Omental fat pad (tissue), 4 donors: Measurements from ENCODE around the gene FAM24B. TPM values are rescaled to one million over a fixed set of nuclear protein-coding genes. Genes with fewer than 3 reads are reported as not detected.

Source experiments
- ATAC-seq: fragments of 150-250 bp; one replicate; pipeline ENCODE4 v1.9.1; 2016; ENCODE audit warnings: mild to moderate bottlenecking, moderate library complexity; ENCODE audit not compliant: low FRiP score
- DNase-seq: peaks from one replicate; pipeline ENCODE4 v3.0.0-alpha.2; 2019; ENCODE audit warnings: low spot score
- total RNA-seq, 4 donors: library from RNA; depleted of rRNA; stranded (reverse); fragments of >200 nt; gene quantifications; one replicate each; pipeline ENCODE4 v1.1.0, GENCODE V29; 2016
- TF ChIP-seq, protein P1 (sequence below), 3 donors: fragments of 450-650 bp; IDR thresholded peaks; one replicate each; pipeline ENCODE4 v1.5.1; 2016 to 2017; ENCODE audit warnings: antibody characterized with exemption in 3 of 3, mild to moderate bottlenecking in 3 of 3, moderate library complexity in 2 of 3

Gene FAM24B
- total RNA-seq, 4 donors from 2014 or later: 1.0 to 4.4 (median 3.2) TPM

GRCh38 chr10:122855745-122856144 is 23.6 kb downstream of the FAM24B start:
- no peak for DNase-seq
- no peak for ATAC-seq
- TF ChIP-seq, protein P1, sequence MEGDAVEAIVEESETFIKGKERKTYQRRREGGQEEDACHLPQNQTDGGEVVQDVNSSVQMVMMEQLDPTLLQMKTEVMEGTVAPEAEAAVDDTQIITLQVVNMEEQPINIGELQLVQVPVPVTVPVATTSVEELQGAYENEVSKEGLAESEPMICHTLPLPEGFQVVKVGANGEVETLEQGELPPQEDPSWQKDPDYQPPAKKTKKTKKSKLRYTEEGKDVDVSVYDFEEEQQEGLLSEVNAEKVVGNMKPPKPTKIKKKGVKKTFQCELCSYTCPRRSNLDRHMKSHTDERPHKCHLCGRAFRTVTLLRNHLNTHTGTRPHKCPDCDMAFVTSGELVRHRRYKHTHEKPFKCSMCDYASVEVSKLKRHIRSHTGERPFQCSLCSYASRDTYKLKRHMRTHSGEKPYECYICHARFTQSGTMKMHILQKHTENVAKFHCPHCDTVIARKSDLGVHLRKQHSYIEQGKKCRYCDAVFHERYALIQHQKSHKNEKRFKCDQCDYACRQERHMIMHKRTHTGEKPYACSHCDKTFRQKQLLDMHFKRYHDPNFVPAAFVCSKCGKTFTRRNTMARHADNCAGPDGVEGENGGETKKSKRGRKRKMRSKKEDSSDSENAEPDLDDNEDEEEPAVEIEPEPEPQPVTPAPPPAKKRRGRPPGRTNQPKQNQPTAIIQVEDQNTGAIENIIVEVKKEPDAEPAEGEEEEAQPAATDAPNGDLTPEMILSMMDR (IDR thresholded peaks at IDR 0.05): no peak

GRCh38 chr10:122854648-122855047 is 24.7 kb downstream of the FAM24B start:
- TF ChIP-seq, protein P1 (IDR thresholded peaks at IDR 0.05): no peak
- ATAC-seq: no peak
- no peak for DNase-seq

DNA sequence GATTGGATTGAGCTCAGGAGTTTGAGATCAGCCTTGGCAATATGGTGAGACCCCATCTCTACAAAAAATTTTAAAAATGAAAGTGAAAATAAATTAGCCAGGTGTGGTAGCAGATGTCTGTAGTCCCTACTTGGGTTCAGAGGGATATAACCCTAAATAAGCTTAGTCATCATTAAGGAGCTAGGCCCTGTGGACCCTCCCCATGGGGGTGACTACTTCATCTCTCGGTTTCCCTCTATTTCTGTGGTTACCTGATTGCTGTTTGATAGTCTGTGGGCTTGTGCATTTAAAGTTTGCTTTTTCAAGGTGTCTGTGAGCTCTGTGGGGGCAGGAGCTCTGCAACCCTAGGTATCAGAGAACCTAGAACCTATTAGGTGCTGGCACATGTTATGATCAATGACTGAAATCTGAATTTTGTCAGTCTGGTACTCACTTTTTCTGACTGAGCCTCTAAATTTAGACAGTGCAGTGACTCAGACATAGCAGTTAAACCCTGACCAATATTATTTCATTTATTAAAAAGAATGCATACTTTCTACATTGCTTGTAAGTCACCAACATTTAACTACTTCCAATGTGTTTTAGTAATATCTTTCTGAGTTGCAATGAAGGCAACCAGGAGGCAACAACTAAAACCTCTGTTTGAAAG is 25.6 kb downstream of the FAM24B start:
- TF ChIP-seq, protein P1 (IDR thresholded peaks at IDR 0.05): no peak
- ATAC-seq (no peak), DNase-seq (no peak)

GRCh38 chr10:122852261-122852660 is 27.1 kb downstream of the FAM24B start:
- ATAC-seq (no peak), DNase-seq (no peak)
- TF ChIP-seq, protein P1 (IDR thresholded peaks at IDR 0.05): no peak

DNA sequence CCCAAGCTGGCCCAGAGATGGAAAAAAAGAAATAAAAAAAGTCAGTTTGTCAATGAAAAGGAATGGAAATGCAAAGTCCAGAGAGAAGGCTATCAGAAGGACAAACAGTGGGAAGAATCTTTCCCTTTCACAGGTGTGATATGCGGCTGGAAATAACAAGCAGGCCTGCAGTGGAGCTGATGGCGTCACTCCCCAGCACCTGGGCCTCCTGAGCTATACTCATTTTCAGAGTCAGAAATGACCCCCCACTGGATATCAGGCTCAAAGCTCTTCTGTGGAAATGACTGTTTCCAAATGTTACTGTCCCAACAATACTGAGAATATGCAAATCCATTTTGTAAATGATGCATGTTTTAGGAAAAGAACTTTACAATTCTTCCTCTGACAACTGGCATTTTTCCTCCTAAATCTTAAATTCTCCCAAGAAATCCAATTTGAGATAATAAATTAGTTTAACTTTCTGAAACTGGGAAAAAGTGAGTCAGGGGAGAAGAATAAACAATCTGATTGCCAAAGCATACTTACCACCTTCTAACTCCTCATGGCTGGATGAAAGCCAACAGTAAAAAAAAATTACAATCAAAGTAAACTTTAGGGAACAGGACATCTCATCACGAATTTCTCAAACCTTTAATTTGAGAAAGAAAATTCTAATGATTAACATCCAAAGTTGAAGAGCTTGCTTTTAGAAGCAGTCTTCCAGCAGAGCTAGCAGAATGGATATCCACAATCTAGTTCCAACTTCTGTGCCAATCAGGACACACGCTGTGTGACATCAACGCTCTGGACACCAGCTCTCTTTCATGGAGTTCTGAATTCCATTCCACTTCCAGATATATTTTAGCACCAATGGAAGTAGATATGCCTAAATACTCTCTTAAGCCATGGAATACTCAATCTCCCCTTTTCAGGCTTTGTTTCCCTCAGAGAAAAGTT is 28.4 kb downstream of the FAM24B start:
- no peak for ATAC-seq
- no peak for DNase-seq
- TF ChIP-seq, protein P1 (IDR thresholded peaks at IDR 0.05): no peak

DNA sequence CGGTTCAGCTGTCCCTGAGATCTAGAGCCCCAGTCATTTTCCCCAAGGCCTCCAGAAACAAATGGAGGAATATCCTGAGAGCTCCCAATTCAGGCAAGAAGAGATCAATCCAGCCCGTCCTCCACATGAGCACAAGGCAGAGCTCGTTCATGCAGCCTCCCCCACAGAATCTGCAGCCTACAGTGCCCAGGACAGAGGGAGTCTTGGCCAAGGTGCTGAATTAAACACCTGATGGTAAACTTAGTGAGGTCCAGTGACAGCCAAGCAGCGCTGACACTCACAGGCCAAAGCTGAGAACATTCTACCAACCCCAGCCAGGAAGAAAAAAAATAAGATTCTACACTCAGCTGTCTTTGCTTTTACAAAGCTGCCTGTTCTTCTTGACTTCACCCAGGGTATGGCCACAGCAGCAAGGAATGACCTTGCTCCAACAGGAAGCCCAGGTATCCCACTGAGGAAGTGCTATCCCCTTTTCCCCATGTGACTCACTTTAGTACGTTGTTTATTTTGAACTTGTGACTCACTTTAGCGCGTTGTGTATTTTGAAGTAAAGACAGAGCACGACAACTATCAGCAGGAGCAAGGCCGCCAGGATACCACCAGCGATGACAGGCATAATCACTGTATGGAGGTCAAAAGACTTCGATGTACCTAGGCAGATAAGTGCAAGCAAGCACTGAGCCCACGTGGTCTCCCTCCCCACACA is 29.3 kb downstream of the FAM24B start:
- DNase-seq (no peak), ATAC-seq (no peak)
- TF ChIP-seq, protein P1 (IDR thresholded peaks at IDR 0.05): no peak
